PFSK-1 (cell line): ENCODE measurements around the gene MIER1.

ENCODE experiments used
- FOXP2 ChIP-seq: optimal IDR thresholded peaks from 2 replicates; pipeline ENCODE3; 2011; ENCODE audit warnings: borderline replicate concordance, control low read depth, inconsistent platforms; ENCODE audit not compliant: insufficient read depth; ENCODE audit errors: extremely low read length, extremely low read depth
- POLR2AphosphoS5 ChIP-seq: IDR thresholded peaks from 2 replicates; pipeline ENCODE4 v1.6.1; 2012; ENCODE audit warnings: low read depth, mild to moderate bottlenecking, control low read depth, low read length, moderate library complexity
- REST ChIP-seq, 2 experiments: IDR thresholded peaks; 2 replicates each; pipeline versions ENCODE4 v1.6.1 to v1.8.0; 2011 to 2012; ENCODE audit warnings: low read depth in 2 of 2, low read length in 2 of 2, control low read depth in 1 of 2, inconsistent platforms in 1 of 2, mild to moderate bottlenecking in 1 of 2, moderate library complexity in 1 of 2; ENCODE audit not compliant: insufficient read depth in 1 of 2
- SIN3A ChIP-seq: IDR thresholded peaks from 2 replicates; pipeline ENCODE4 v1.6.1; 2012; ENCODE audit warnings: mild to moderate bottlenecking, low read length, moderate library complexity, borderline replicate concordance; ENCODE audit not compliant: insufficient read depth
- TAF1 ChIP-seq: IDR thresholded peaks from 2 replicates; pipeline ENCODE4 v1.6.1; 2012; ENCODE audit warnings: low read length, control low read depth, borderline replicate concordance; ENCODE audit not compliant: insufficient read depth

- TF ChIP-seq POLR2AphosphoS5 (no peak), TAF1 (no peak), REST (IDR thresholded peaks at IDR 0.05; ENCODE audit: insufficient read depth in 1 of 2, low read depth in 2 of 2, low read length in 2 of 2) (no peak), SIN3A (no peak), FOXP2 (no peak)
These were observed 4.2 kb upstream of the MIER1 start for GRCh38 chr1:66920543-66920942.
